Measurements from ENCODE around the gene TXNDC5. TPM values are rescaled to one million over a fixed set of nuclear protein-coding genes. Genes with fewer than 3 reads are reported as not detected.

TXNDC5 gene
- total RNA-seq, 6 donors from 2014 or later: 52.4 to 177 (median 132) TPM

- Histone ChIP-seq H3K27ac (no peak overlapping the region), H3K4me1 (no peaks in the 10 kb centered on the region), H3K27me3 (no peaks in the 10 kb centered on the region), H3K36me3 (peaks cover 19 to 73% (median 48%) of the 10 kb centered on the region in 4 donors), H3K4me3 (no peak overlapping the region), H3K9me3 (no peaks in the 10 kb centered on the region)
- TF ChIP-seq POLR2A (IDR thresholded peaks at IDR 0.05) (no peak), POLR2AphosphoS5 (IDR thresholded peaks at IDR 0.05) (no peak), CTCF (IDR thresholded peaks at IDR 0.05) (no peak), EP300 (IDR thresholded peaks at IDR 0.05) (no peak)
- WGBS, 2 donors: 93% methylated on average over 9 of the region's 9 CpGs
- DNase-seq (peak in 1 of 2 donors; percentile 27), ATAC-seq (ENCODE audit: low FRiP score in 2 of 2) (no peak)
These were observed 29.9 kb downstream of the TXNDC5 start for GRCh38 chr6:7880718-7881107.

- Histone ChIP-seq H3K27me3 (no peaks in the 10 kb centered on the region), H3K27ac (no peak overlapping the region), H3K36me3 (peaks cover 19 to 67% (median 44%) of the 10 kb centered on the region in 4 donors), H3K4me1 (no peaks in the 10 kb centered on the region), H3K9me3 (no peaks in the 10 kb centered on the region), H3K4me3 (no peak overlapping the region)
- 91 to 92% methylated on average over 13 of the region's 13 CpGs for WGBS, 2 donors
- ATAC-seq (ENCODE audit: low FRiP score in 2 of 2) (no peak), DNase-seq (no peak)
- TF ChIP-seq EP300 (IDR thresholded peaks at IDR 0.05): no peak
- no peak for TF ChIP-seq CTCF (IDR thresholded peaks at IDR 0.05)
- TF ChIP-seq POLR2A (IDR thresholded peaks at IDR 0.05): no peak
- TF ChIP-seq POLR2AphosphoS5 (IDR thresholded peaks at IDR 0.05): no peak
These were observed 30.4 kb downstream of the TXNDC5 start for GRCh38 chr6:7879980-7880717.

GRCh38 chr6:7879579-7879978 is 31.0 kb downstream of the TXNDC5 start:
- TF ChIP-seq POLR2A (IDR thresholded peaks at IDR 0.05): no peak
- TF ChIP-seq CTCF (IDR thresholded peaks at IDR 0.05): no peak
- TF ChIP-seq EP300 (IDR thresholded peaks at IDR 0.05): no peak
- no peak for TF ChIP-seq POLR2AphosphoS5 (IDR thresholded peaks at IDR 0.05)
- no peaks in the 10 kb centered on the region for H3K9me3 ChIP-seq
- H3K4me3 ChIP-seq: no peak overlapping the region
- peaks cover 19 to 61% (median 38%) of the 10 kb centered on the region in 4 donors for H3K36me3 ChIP-seq
- DNase-seq: no peak
- 93 to 96% methylated on average over 6 of the region's 6 CpGs for WGBS, 2 donors
- ATAC-seq (ENCODE audit: low FRiP score in 2 of 2): no peak
- no peak overlapping the region for H3K27ac ChIP-seq
- no peaks in the 10 kb centered on the region for H3K4me1 ChIP-seq
- H3K27me3 ChIP-seq: no peaks in the 10 kb centered on the region

GRCh38 chr6:7879043-7879442 is 31.5 kb downstream of the TXNDC5 start:
- Histone ChIP-seq H3K27ac (no peak overlapping the region), H3K4me3 (no peak overlapping the region), H3K4me1 (no peaks in the 10 kb centered on the region), H3K36me3 (peaks cover 16 to 56% (median 34%) of the 10 kb centered on the region in 4 donors), H3K9me3 (no peaks in the 10 kb centered on the region), H3K27me3 (no peaks in the 10 kb centered on the region)
- ATAC-seq (ENCODE audit: low FRiP score in 2 of 2): no peak
- no peak for DNase-seq
- 91 to 100% methylated on average over 1 to 2 of the region's 2 CpGs for WGBS, 2 donors
- no peak for TF ChIP-seq CTCF (IDR thresholded peaks at IDR 0.05)
- TF ChIP-seq POLR2A (IDR thresholded peaks at IDR 0.05): no peak
- TF ChIP-seq EP300 (IDR thresholded peaks at IDR 0.05): no peak
- TF ChIP-seq POLR2AphosphoS5 (IDR thresholded peaks at IDR 0.05): no peak

Measured in upper lobe of left lung (tissue), 6 donors.